Stomach smooth muscle (tissue), 2 donors: ENCODE measurements around the gene MAP4K1.

ENCODE experiments used
- H3K27ac ChIP-seq: one replicate; pipeline ENCODE4 v1.7.0; 2013; ENCODE audit warnings: mild to moderate bottlenecking, low read length, inconsistent platforms
- H3K27me3 ChIP-seq, 2 donors: one replicate each; pipeline ENCODE4 v1.7.0; 2013; ENCODE audit warnings: low read length in 2 of 2; ENCODE audit not compliant: insufficient read depth in 2 of 2, control insufficient read depth in 1 of 2
- H3K36me3 ChIP-seq, 2 donors: one replicate each; pipeline ENCODE4 v1.7.0; 2013; ENCODE audit warnings: low read length in 2 of 2; ENCODE audit not compliant: control insufficient read depth in 2 of 2, insufficient read depth in 2 of 2
- H3K4me1 ChIP-seq: one replicate; pipeline ENCODE4 v1.7.0; 2013; ENCODE audit warnings: low read length; ENCODE audit not compliant: control insufficient read depth, insufficient read depth
- H3K4me3 ChIP-seq, 2 donors: one replicate each; pipeline ENCODE4 v1.7.0; 2013; ENCODE audit warnings: low read length in 2 of 2
- H3K9ac ChIP-seq, 2 donors: one replicate each; pipeline ENCODE4 v1.7.0; 2013; ENCODE audit warnings: low read length in 2 of 2, mild to moderate bottlenecking in 1 of 2
- H3K9me3 ChIP-seq, 2 donors: one replicate each; pipeline ENCODE4 v1.7.0; 2013; ENCODE audit warnings: low read length in 2 of 2; ENCODE audit not compliant: control insufficient read depth in 2 of 2
- donor health status: healthy.
- donor health status: Pancreatic carcinoma.

MAP4K1 gene

GRCh38 chr19:38661136-38661535, 43.4 kb upstream of the MAP4K1 start:
- H3K9ac ChIP-seq, result no peak overlapping the region
- peaks cover 6 to 7% of the 10 kb centered on the region in 2 donors for H3K36me3 ChIP-seq

GRCh38 chr19:38660724-38661123, 43.0 kb upstream of the MAP4K1 start:
- Histone ChIP-seq H3K36me3 (peaks cover 6 to 7% of the 10 kb centered on the region in 2 donors), H3K4me1 (peaks cover 81% of the 10 kb centered on the region), H3K27me3 (no peaks in the 10 kb centered on the region), H3K27ac (no peak overlapping the region), H3K4me3 (peak overlapping the region in 1 of 2 donors; percentile 3), H3K9ac (peak overlapping the region in 1 of 2 donors; percentile 21), H3K9me3 (no peaks in the 10 kb centered on the region)

More at GRCh38 chr19:38661136-38661535, 43.4 kb upstream of the MAP4K1 start:
- Histone ChIP-seq H3K4me3 (no peak overlapping the region), H3K27ac (no peak overlapping the region), H3K27me3 (no peaks in the 10 kb centered on the region), H3K4me1 (peaks cover 85% of the 10 kb centered on the region), H3K9me3 (no peaks in the 10 kb centered on the region)

GRCh38 chr19:38658462-38659306, 40.9 kb upstream of the MAP4K1 start:
- peaks cover 6 to 7% of the 10 kb centered on the region in 2 donors for H3K36me3 ChIP-seq
- H3K9ac ChIP-seq, result peak overlapping the region; percentile 59 to 66
- H3K27me3 ChIP-seq, result no peaks in the 10 kb centered on the region
- peak overlapping the region; percentile 86 for H3K27ac ChIP-seq
- peak overlapping the region; percentile 41 to 58 for H3K4me3 ChIP-seq
- H3K9me3 ChIP-seq, result no peaks in the 10 kb centered on the region
- H3K4me1 ChIP-seq, result peaks cover 81% of the 10 kb centered on the region

GRCh38 chr19:38657633-38658222, 40.0 kb upstream of the MAP4K1 start:
- no peaks in the 10 kb centered on the region for H3K27me3 ChIP-seq
- H3K4me1 ChIP-seq, result peaks cover 83% of the 10 kb centered on the region
- peak overlapping the region; percentile 59 to 66 for H3K9ac ChIP-seq
- peaks cover 6 to 7% of the 10 kb centered on the region in 2 donors for H3K36me3 ChIP-seq
- H3K9me3 ChIP-seq, result no peaks in the 10 kb centered on the region
- peak overlapping the region; percentile 41 to 44 for H3K4me3 ChIP-seq
- peak overlapping the region; percentile 86 for H3K27ac ChIP-seq

GRCh38 chr19:38656171-38656981, 38.6 kb upstream of the MAP4K1 start:
- peaks cover 6 to 7% of the 10 kb centered on the region in 2 donors for H3K36me3 ChIP-seq

GRCh38 chr19:38655148-38655824, 37.5 kb upstream of the MAP4K1 start:
- peaks cover 2 to 7% of the 10 kb centered on the region in 2 donors for H3K36me3 ChIP-seq
- peak overlapping the region; percentile 88 for H3K27ac ChIP-seq
- H3K4me3 ChIP-seq, result peak overlapping the region in 1 of 2 donors; percentile 22
- H3K9me3 ChIP-seq, result no peaks in the 10 kb centered on the region
- no peaks in the 10 kb centered on the region for H3K27me3 ChIP-seq
- peaks cover 89% of the 10 kb centered on the region for H3K4me1 ChIP-seq
- peak overlapping the region in 1 of 2 donors; percentile 43 for H3K9ac ChIP-seq

More at GRCh38 chr19:38656171-38656981, 38.6 kb upstream of the MAP4K1 start:
- Histone ChIP-seq H3K4me1 (peaks cover 85% of the 10 kb centered on the region), H3K27ac (peak overlapping the region; percentile 38), H3K9ac (no peak overlapping the region), H3K27me3 (no peaks in the 10 kb centered on the region), H3K4me3 (peak overlapping the region in 1 of 2 donors; percentile 22), H3K9me3 (no peaks in the 10 kb centered on the region)

- peak overlapping the region; percentile 1 to 43 for H3K9ac ChIP-seq
- peak overlapping the region; percentile 88 for H3K27ac ChIP-seq
- peaks cover 2 to 7% of the 10 kb centered on the region in 2 donors for H3K36me3 ChIP-seq
- H3K4me1 ChIP-seq, result peaks cover 90% of the 10 kb centered on the region
- H3K4me3 ChIP-seq, result peak overlapping the region in 1 of 2 donors; percentile 54
- H3K9me3 ChIP-seq, result no peaks in the 10 kb centered on the region
- H3K27me3 ChIP-seq, result no peaks in the 10 kb centered on the region
These were observed 36.9 kb upstream of the MAP4K1 start for GRCh38 chr19:38654628-38655055.

- Histone ChIP-seq H3K27me3 (no peaks in the 10 kb centered on the region), H3K9me3 (no peaks in the 10 kb centered on the region), H3K27ac (peak overlapping the region; percentile 88), H3K9ac (peak overlapping the region; percentile 1 to 19), H3K4me3 (peak overlapping the region in 1 of 2 donors; percentile 9), H3K4me1 (peaks cover 80% of the 10 kb centered on the region), H3K36me3 (peaks cover 2 to 7% of the 10 kb centered on the region in 2 donors)
These were observed 35.3 kb upstream of the MAP4K1 start for GRCh38 chr19:38653028-38653571.

- H3K36me3 ChIP-seq, result no peaks in the 10 kb centered on the region
- peak overlapping the region in 1 of 2 donors; percentile 94 for H3K4me3 ChIP-seq
- H3K9me3 ChIP-seq, result no peaks in the 10 kb centered on the region
- peak overlapping the region in 1 of 2 donors; percentile 36 for H3K9ac ChIP-seq
- H3K4me1 ChIP-seq, result peaks cover 64% of the 10 kb centered on the region
- H3K27me3 ChIP-seq, result no peaks in the 10 kb centered on the region
- H3K27ac ChIP-seq, result peak overlapping the region; percentile 88
These were observed 33.3 kb upstream of the MAP4K1 start for GRCh38 chr19:38650911-38651584.
